GM12892 (cell line): ENCODE results near the gene CRTC1.

ENCODE experiments used
- POLR2A ChIP-seq: IDR thresholded peaks from 2 replicates; pipeline ENCODE4 v1.6.1; 2011; ENCODE audit warnings: low read depth, low read length, control low read depth
- TAF1 ChIP-seq: IDR thresholded peaks from 2 replicates; pipeline ENCODE4 v1.6.1; 2011; ENCODE audit warnings: low read depth, mild to moderate bottlenecking, control low read depth, low read length, borderline replicate concordance

- TF ChIP-seq POLR2A = no peak
- TF ChIP-seq TAF1 = no peak
These were observed 33.5 kb upstream of the CRTC1 start for GRCh38 chr19:18650021-18650390.
